ENCODE measurements around the gene GUCY1B1.

Gene GUCY1B1

GRCh38 chr4:155802190-155802959 lies 43.6 kb downstream of the GUCY1B1 start:
- POLR2A ChIA-PET, result no interaction called here
- Histone ChIP-seq H3K4me1 (ENCODE audit: control extremely low read depth in 1 of 4, control insufficient read depth in 4 of 4, insufficient read depth in 4 of 4, low read length in 3 of 4) (peaks cover 0 to 4% (median under 1%) of the 10 kb centered on the region in 4 experiments), H3K27me3 (replicated peaks in 2 of 5; ENCODE audit: control insufficient read depth in 4 of 5, insufficient read depth in 5 of 5, low read length in 4 of 5) (no peaks in the 10 kb centered on the region), H3K9me3 (ENCODE audit: control extremely low read depth in 1 of 5, control insufficient read depth in 4 of 5, insufficient read depth in 2 of 5, low read depth in 1 of 5, low read length in 4 of 5) (no peaks in the 10 kb centered on the region), H3K4me3 (ENCODE audit: control insufficient read depth in 1 of 7, extremely low read depth in 1 of 7, insufficient read depth in 4 of 7, low read depth in 2 of 7, low read length in 6 of 7) (no peak overlapping the region), H3K36me3 (ENCODE audit: control insufficient read depth in 4 of 4, insufficient read depth in 4 of 4, low read length in 3 of 4) (peaks cover 7 to 90% (median 21%) of the 10 kb centered on the region in 4 experiments), H3K27ac (ENCODE audit: insufficient read depth in 1 of 2, low read depth in 1 of 2, low read length in 2 of 2, poor library complexity in 1 of 2, severe bottlenecking in 2 of 2) (no peak overlapping the region)
- CTCF ChIA-PET, result interaction anchor here (1.6 kb wide), 1 partner anchor 151 kb away, joined by 3 read pairs; no protein-coding TSS in a partner anchor
- no peak for DNase-seq
- 94% methylated on average over 8 of the region's 9 CpGs for WGBS (ENCODE audit: insufficient coverage)

- Histone ChIP-seq H3K4me1 (ENCODE audit: control extremely low read depth in 1 of 4, control insufficient read depth in 4 of 4, insufficient read depth in 4 of 4, low read length in 3 of 4) (peaks cover 0 to 4% (median under 1%) of the 10 kb centered on the region in 4 experiments), H3K9me3 (ENCODE audit: control extremely low read depth in 1 of 5, control insufficient read depth in 4 of 5, insufficient read depth in 2 of 5, low read depth in 1 of 5, low read length in 4 of 5) (no peaks in the 10 kb centered on the region), H3K36me3 (ENCODE audit: control insufficient read depth in 4 of 4, insufficient read depth in 4 of 4, low read length in 3 of 4) (peaks cover 5 to 77% (median 21%) of the 10 kb centered on the region in 4 experiments), H3K4me3 (ENCODE audit: control insufficient read depth in 1 of 7, extremely low read depth in 1 of 7, insufficient read depth in 4 of 7, low read depth in 2 of 7, low read length in 6 of 7) (no peak overlapping the region), H3K27ac (ENCODE audit: insufficient read depth in 1 of 2, low read depth in 1 of 2, low read length in 2 of 2, poor library complexity in 1 of 2, severe bottlenecking in 2 of 2) (peak overlapping the region in 1 of 2 experiments; percentile 4), H3K27me3 (replicated peaks in 2 of 5; ENCODE audit: control insufficient read depth in 4 of 5, insufficient read depth in 5 of 5, low read length in 4 of 5) (no peaks in the 10 kb centered on the region)
- WGBS (ENCODE audit: insufficient coverage), result no CpG with 5 or more reads among the region's 1 CpG
- ChIA-PET CTCF (interaction anchor here (1.0 kb wide), 1 partner anchor 145 kb away, joined by 3 read pairs; no protein-coding TSS in a partner anchor), POLR2A (no interaction called here)
- no peak for DNase-seq
Observed at GRCh38 chr4:155805016-155805415, 46.2 kb downstream of the GUCY1B1 start.

- H3K27ac ChIP-seq (ENCODE audit: insufficient read depth in 1 of 2, low read depth in 1 of 2, low read length in 2 of 2, poor library complexity in 1 of 2, severe bottlenecking in 2 of 2), result no peak overlapping the region
- ChIA-PET CTCF (interaction anchor here (1.1 to 4.4 kb wide), 4 partner anchors 11 to 404 kb away, joined by 3 to 27 read pairs (median 5); partner anchors contain the start of gene CTSO), POLR2A (interaction anchor here (0.8 kb wide), 1 partner anchor 462 kb away, joined by 3 read pairs; no protein-coding TSS in a partner anchor)
- H3K4me3 ChIP-seq (ENCODE audit: control insufficient read depth in 1 of 7, extremely low read depth in 1 of 7, insufficient read depth in 4 of 7, low read depth in 2 of 7, low read length in 6 of 7), result no peak overlapping the region
- DNase-seq, result no peak
- no peaks in the 10 kb centered on the region for H3K9me3 ChIP-seq (ENCODE audit: control extremely low read depth in 1 of 5, control insufficient read depth in 4 of 5, insufficient read depth in 2 of 5, low read depth in 1 of 5, low read length in 4 of 5)
- WGBS (ENCODE audit: insufficient coverage), result no CpG with 5 or more reads among the region's 1 CpG
- peaks cover 5 to 57% (median 16%) of the 10 kb centered on the region in 4 experiments for H3K36me3 ChIP-seq (ENCODE audit: control insufficient read depth in 4 of 4, insufficient read depth in 4 of 4, low read length in 3 of 4)
- H3K4me1 ChIP-seq (ENCODE audit: control extremely low read depth in 1 of 4, control insufficient read depth in 4 of 4, insufficient read depth in 4 of 4, low read length in 3 of 4), result peaks cover 0 to 4% (median under 1%) of the 10 kb centered on the region in 4 experiments
- H3K27me3 ChIP-seq (replicated peaks in 2 of 5; ENCODE audit: control insufficient read depth in 4 of 5, insufficient read depth in 5 of 5, low read length in 4 of 5), result no peaks in the 10 kb centered on the region
Observed at GRCh38 chr4:155807021-155807420, 48.2 kb downstream of the GUCY1B1 start.

- no peaks in the 10 kb centered on the region for H3K27me3 ChIP-seq (replicated peaks in 2 of 5; ENCODE audit: control insufficient read depth in 4 of 5, insufficient read depth in 5 of 5, low read length in 4 of 5)
- CTCF ChIA-PET, result interaction anchor here (0.8 to 4.4 kb wide), 5 partner anchors 29 to 411 kb away, joined by 3 to 27 read pairs (median 3); partner anchors contain the start of gene CTSO
- peaks cover 0 to 30% (median 5%) of the 10 kb centered on the region in 4 experiments for H3K36me3 ChIP-seq (ENCODE audit: control insufficient read depth in 4 of 4, insufficient read depth in 4 of 4, low read length in 3 of 4)
- H3K4me1 ChIP-seq (ENCODE audit: control extremely low read depth in 1 of 4, control insufficient read depth in 4 of 4, insufficient read depth in 4 of 4, low read length in 3 of 4), result peaks cover 0 to 4% (median 0%) of the 10 kb centered on the region in 4 experiments
- POLR2A ChIA-PET, result no interaction called here
- peak; percentile 75 to 86 (median 84) for DNase-seq
- WGBS (ENCODE audit: insufficient coverage), result no CpG with 5 or more reads among the region's 1 CpG
- no peak overlapping the region for H3K27ac ChIP-seq (ENCODE audit: insufficient read depth in 1 of 2, low read depth in 1 of 2, low read length in 2 of 2, poor library complexity in 1 of 2, severe bottlenecking in 2 of 2)
- H3K9me3 ChIP-seq (ENCODE audit: control extremely low read depth in 1 of 5, control insufficient read depth in 4 of 5, insufficient read depth in 2 of 5, low read depth in 1 of 5, low read length in 4 of 5), result no peaks in the 10 kb centered on the region
- H3K4me3 ChIP-seq (ENCODE audit: control insufficient read depth in 1 of 7, extremely low read depth in 1 of 7, insufficient read depth in 4 of 7, low read depth in 2 of 7, low read length in 6 of 7), result no peak overlapping the region
Observed at GRCh38 chr4:155809835-155810234, 51.0 kb downstream of the GUCY1B1 start.

- H3K27ac ChIP-seq (ENCODE audit: insufficient read depth in 1 of 2, low read depth in 1 of 2, low read length in 2 of 2, poor library complexity in 1 of 2, severe bottlenecking in 2 of 2), result no peak overlapping the region
- POLR2A ChIA-PET, result no interaction called here
- WGBS (ENCODE audit: insufficient coverage), result 86% methylated on average over 2 of the region's 2 CpGs
- no peak overlapping the region for H3K4me3 ChIP-seq (ENCODE audit: control insufficient read depth in 1 of 7, extremely low read depth in 1 of 7, insufficient read depth in 4 of 7, low read depth in 2 of 7, low read length in 6 of 7)
- peaks cover 0 to 18% (median 3%) of the 10 kb centered on the region in 4 experiments for H3K36me3 ChIP-seq (ENCODE audit: control insufficient read depth in 4 of 4, insufficient read depth in 4 of 4, low read length in 3 of 4)
- H3K27me3 ChIP-seq (replicated peaks in 2 of 5; ENCODE audit: control insufficient read depth in 4 of 5, insufficient read depth in 5 of 5, low read length in 4 of 5), result no peaks in the 10 kb centered on the region
- H3K9me3 ChIP-seq (ENCODE audit: control extremely low read depth in 1 of 5, control insufficient read depth in 4 of 5, insufficient read depth in 2 of 5, low read depth in 1 of 5, low read length in 4 of 5), result no peaks in the 10 kb centered on the region
- CTCF ChIA-PET, result interaction anchor here (1.3 to 4.4 kb wide), 2 partner anchors 28 to 142 kb away, joined by 7 to 27 read pairs; partner anchors contain the start of gene CTSO
- DNase-seq, result no peak
- H3K4me1 ChIP-seq (ENCODE audit: control extremely low read depth in 1 of 4, control insufficient read depth in 4 of 4, insufficient read depth in 4 of 4, low read length in 3 of 4), result no peaks in the 10 kb centered on the region
Observed at GRCh38 chr4:155811083-155811482, 52.3 kb downstream of the GUCY1B1 start.

- Histone ChIP-seq H3K9me3 (ENCODE audit: control extremely low read depth in 1 of 5, control insufficient read depth in 4 of 5, insufficient read depth in 2 of 5, low read depth in 1 of 5, low read length in 4 of 5) (no peaks in the 10 kb centered on the region), H3K27me3 (replicated peaks in 2 of 5; ENCODE audit: control insufficient read depth in 4 of 5, insufficient read depth in 5 of 5, low read length in 4 of 5) (no peaks in the 10 kb centered on the region), H3K4me3 (ENCODE audit: control insufficient read depth in 1 of 7, extremely low read depth in 1 of 7, insufficient read depth in 4 of 7, low read depth in 2 of 7, low read length in 6 of 7) (no peak overlapping the region), H3K36me3 (ENCODE audit: control insufficient read depth in 4 of 4, insufficient read depth in 4 of 4, low read length in 3 of 4) (no peaks in the 10 kb centered on the region), H3K4me1 (ENCODE audit: control extremely low read depth in 1 of 4, control insufficient read depth in 4 of 4, insufficient read depth in 4 of 4, low read length in 3 of 4) (no peaks in the 10 kb centered on the region), H3K27ac (ENCODE audit: insufficient read depth in 1 of 2, low read depth in 1 of 2, low read length in 2 of 2, poor library complexity in 1 of 2, severe bottlenecking in 2 of 2) (no peak overlapping the region)
- CTCF ChIA-PET, result no interaction called here
- WGBS (ENCODE audit: insufficient coverage), result 100% methylated on average over 1 of the region's 2 CpGs
- POLR2A ChIA-PET, result no interaction called here
- DNase-seq, result no peak
Observed at GRCh38 chr4:155818639-155819038, 59.8 kb downstream of the GUCY1B1 start.

- POLR2A ChIA-PET, result no interaction called here
- Histone ChIP-seq H3K27me3 (replicated peaks in 2 of 5; ENCODE audit: control insufficient read depth in 4 of 5, insufficient read depth in 5 of 5, low read length in 4 of 5) (no peaks in the 10 kb centered on the region), H3K4me1 (ENCODE audit: control extremely low read depth in 1 of 4, control insufficient read depth in 4 of 4, insufficient read depth in 4 of 4, low read length in 3 of 4) (no peaks in the 10 kb centered on the region), H3K4me3 (ENCODE audit: control insufficient read depth in 1 of 7, extremely low read depth in 1 of 7, insufficient read depth in 4 of 7, low read depth in 2 of 7, low read length in 6 of 7) (no peak overlapping the region), H3K36me3 (ENCODE audit: control insufficient read depth in 4 of 4, insufficient read depth in 4 of 4, low read length in 3 of 4) (no peaks in the 10 kb centered on the region), H3K9me3 (ENCODE audit: control extremely low read depth in 1 of 5, control insufficient read depth in 4 of 5, insufficient read depth in 2 of 5, low read depth in 1 of 5, low read length in 4 of 5) (no peaks in the 10 kb centered on the region), H3K27ac (ENCODE audit: insufficient read depth in 1 of 2, low read depth in 1 of 2, low read length in 2 of 2, poor library complexity in 1 of 2, severe bottlenecking in 2 of 2) (no peak overlapping the region)
- no peak for DNase-seq
- no CpG with 5 or more reads among the region's 1 CpG for WGBS (ENCODE audit: insufficient coverage)
- CTCF ChIA-PET, result no interaction called here
Observed at GRCh38 chr4:155819066-155819465, 60.2 kb downstream of the GUCY1B1 start.

Data from common myeloid progenitor, CD34-positive (primary cell).